KBM-7 (cell line): Measurements from ENCODE around the gene LYPLA2.
A peak's percentile ranks its signal among the peaks of the same experiment; 100 is the strongest.
"Not testable (repeated sequence)": the region's sequence is repeated elsewhere in the genome, so short reads cannot be mapped to it uniquely, and the experiment has no call there.

ENCODE experiments used
- DNase-seq: peaks from one replicate; pipeline ENCODE4 v3.0.0-alpha.2; 2015
- in situ Hi-C: fragments of 300-500 bp; cut with MboI; formaldehyde crosslinking; loops from 2 replicates; pipeline ENCODE4 v1.14.3; 2020; ENCODE audit warnings: low sequenced_read_pairs, low pct_unique_long_range_greater_than_20kb, mixed read lengths

LYPLA2 gene

DNA sequence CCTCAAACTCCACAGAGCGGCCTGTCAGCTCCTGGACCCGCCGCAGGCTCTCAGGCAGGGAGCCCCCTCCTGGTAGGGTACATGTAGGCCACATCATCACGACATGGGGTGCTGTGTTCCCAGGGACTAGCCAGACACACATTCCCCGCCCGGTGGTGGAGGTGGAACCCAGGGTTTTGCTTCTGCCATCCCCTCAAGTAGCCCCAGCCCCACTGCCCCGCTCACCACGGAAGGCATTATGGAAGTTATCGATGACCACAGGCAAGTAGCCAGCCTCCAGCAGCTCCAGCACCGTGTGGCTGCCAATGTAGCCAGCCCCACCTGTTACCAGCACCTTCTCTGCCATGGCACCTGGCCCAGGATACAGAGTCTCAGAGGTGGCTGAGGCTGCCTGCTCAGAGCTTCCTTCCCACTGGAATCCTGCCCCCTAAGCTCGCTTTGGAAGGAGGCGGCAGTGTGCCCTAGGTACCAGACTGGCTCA is 7.8 kb downstream of the LYPLA2 start:
- in situ Hi-C loops: no loop called here
- no peak for DNase-seq

DNA sequence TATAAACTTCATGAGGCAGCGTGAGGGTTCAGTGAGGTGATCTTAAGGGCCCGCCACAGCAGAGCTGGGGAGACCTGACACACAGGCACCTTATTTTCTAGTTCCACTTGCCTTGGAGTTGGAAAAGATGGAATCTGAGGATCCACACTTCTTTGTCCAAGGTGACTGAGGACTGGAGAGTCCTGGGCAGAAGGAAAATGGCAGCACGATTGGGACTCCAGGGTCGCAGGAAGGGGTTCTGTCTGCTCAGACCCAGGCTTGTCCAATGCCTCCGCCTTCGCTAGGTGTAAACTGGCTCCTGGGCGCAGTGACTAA is 8.3 kb downstream of the LYPLA2 start:
- in situ Hi-C loops: no loop called here
- DNase-seq: no peak

- in situ Hi-C loops: loop anchor here (25.0 kb wide), 1 partner anchor 113 kb away; the partner anchor contains the start of gene CNR2
- DNase-seq: no peak
These were observed 8.8 kb downstream of the LYPLA2 start for GRCh38 chr1:23799570-23800399.

DNA sequence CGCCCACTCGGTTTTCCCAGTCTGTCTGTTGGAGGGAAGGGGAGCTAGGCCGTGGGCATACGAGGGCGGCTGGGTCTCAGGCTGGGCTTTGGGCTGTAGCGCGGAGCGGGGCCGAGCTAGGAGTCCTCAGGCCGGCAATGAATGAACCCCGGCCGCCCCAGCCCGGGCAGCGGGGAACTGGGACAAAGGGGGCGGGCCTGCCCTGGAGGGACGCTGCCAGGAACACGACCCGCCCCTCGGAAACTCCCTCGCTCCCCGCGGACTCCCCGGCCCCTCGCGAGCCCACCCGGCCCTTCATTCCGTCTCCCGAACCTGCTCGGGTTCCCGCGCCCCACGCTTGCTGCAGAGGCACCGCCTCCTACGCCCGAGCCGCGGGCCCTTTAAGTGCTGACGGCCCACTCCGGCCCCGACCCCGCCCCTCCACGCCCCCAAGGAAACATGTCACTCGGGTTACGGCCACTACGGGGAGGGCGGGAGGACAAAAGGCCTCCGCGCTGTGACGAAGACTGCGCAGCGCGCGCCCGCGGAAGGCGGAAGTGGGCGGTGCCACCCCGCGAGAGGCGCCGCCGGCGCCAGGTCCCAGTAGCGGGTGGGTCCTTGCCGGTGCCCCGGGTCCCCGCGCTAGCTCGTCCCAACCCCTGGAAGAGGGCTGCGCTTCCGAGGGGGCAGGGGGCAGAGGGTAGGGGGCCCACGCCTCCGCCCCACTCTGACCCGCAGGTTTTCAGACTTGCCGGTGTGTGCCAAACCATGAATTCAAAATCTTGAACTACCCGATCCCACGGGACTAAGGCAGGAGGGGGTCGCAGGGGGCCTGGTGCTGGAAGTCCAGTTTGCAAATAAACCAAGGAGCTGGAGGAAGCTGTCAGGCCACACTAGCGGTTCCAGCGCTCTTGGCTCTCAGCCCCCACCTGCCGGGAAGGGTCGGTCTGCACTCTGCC is 9.7 kb downstream of the LYPLA2 start, which contains the start of gene GALE:
GALE (minus strand) TSS at position 355 of the 938 bp plus-strand sequence. CDS start 1,747 bp downstream, outside the sequence.
- in situ Hi-C loops: loop anchor here (25.0 kb wide), 1 partner anchor 112 kb away; the partner anchor contains the start of gene CNR2
- peak; percentile 93 for DNase-seq

GRCh38 chr1:23801338-23801748 is 10.4 kb downstream of the LYPLA2 start:
- in situ Hi-C loops: loop anchor here (25.0 kb wide), 1 partner anchor 111 kb away; the partner anchor contains the start of gene CNR2
- no peak for DNase-seq

DNA sequence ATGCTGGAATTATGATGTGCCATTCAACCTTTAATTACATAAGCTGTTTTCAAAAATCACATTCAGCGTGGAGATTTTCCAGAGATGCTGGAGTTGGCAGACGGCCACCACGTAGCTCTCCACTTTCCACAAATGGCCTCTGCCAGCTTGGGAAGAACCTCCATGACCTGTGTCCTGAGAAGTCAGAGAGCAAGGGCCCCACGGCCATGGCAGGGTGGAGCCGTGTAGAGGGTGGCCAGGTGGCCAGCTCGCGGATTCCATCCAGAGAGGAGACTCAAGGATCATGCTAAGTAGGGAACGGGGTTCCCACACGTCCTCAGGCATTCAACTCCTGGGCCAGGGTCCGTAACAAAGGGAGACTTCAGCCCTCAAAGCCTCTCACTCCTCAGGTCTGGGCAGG is 10.9 kb downstream of the LYPLA2 start:
- in situ Hi-C loops: loop anchor here (25.0 kb wide), 1 partner anchor 110 kb away; the partner anchor contains the start of gene CNR2

GRCh38 chr1:23802809-23803342 is 11.9 kb downstream of the LYPLA2 start:
- in situ Hi-C loops: loop anchor here (25.0 kb wide), 1 partner anchor 109 kb away; the partner anchor contains the start of gene CNR2
- DNase-seq: not testable (repeated sequence)

More for the DNA sequence above, 10.9 kb downstream of the LYPLA2 start:
- no peak for DNase-seq

GRCh38 chr1:23803674-23804073 is 12.7 kb downstream of the LYPLA2 start:
- DNase-seq: no peak
- in situ Hi-C loops: loop anchor here (25.0 kb wide), 1 partner anchor 109 kb away; the partner anchor contains the start of gene CNR2

DNA sequence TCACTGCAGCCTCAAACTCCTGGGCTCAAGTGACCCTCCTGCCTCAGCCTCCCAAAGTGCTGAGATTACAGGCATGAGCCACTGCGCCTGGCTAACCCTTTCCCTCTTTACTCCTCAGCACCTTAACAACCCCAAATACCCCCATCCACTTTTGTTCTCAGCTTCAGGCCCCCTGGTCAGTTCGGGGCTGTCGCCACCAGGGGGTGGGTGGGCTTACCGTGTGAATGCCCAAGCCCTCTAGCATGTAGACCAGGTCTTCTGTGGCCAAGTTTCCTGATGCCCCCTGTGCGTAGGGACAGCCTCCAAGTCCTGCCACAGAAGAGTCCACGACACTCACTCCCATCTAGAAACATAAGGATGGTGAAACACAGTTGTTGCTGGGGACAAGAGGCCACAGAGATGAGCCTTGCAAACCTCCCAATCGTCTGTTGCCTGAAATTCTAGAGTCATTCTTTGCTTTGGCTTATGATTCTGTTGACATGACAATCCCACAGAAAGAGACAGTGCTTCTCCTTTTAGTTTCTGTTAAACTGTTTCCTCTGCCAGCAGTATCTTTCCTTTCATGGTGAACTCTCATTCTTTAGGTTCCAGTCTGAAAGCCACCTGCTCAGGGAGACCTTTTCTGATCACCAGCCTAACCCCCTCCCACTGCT is 13.4 kb downstream of the LYPLA2 start:
- in situ Hi-C loops: loop anchor here (25.0 kb wide), 1 partner anchor 108 kb away; the partner anchor contains the start of gene CNR2

DNA sequence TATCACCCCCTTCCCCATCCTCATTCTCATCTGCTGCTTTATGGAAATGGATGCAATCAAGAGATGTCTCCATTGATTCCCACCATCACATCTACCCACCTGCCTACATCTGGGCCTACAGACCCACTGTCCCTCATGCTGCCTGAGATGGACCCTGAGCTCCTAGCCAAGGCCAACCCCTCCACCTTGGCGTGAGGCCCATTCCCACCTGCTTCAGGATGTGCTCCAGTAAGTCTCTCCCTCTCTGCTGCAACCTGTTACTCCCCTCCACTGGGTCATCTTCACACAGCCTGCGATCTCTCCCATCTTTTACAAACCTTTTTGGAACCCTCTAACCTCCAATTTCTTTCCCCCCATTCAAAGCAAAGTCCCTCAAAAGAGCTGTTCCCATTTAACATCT is 14.1 kb downstream of the LYPLA2 start:
- in situ Hi-C loops: loop anchor here (25.0 kb wide), 1 partner anchor 107 kb away; the partner anchor contains the start of gene CNR2
- no peak for DNase-seq

More for the DNA sequence above, 13.4 kb downstream of the LYPLA2 start:
- DNase-seq: no peak

- in situ Hi-C loops: loop anchor here (25.0 kb wide), 1 partner anchor 106 kb away; the partner anchor contains the start of gene CNR2
- no peak for DNase-seq
These were observed 15.3 kb downstream of the LYPLA2 start for GRCh38 chr1:23806280-23806679.

DNA sequence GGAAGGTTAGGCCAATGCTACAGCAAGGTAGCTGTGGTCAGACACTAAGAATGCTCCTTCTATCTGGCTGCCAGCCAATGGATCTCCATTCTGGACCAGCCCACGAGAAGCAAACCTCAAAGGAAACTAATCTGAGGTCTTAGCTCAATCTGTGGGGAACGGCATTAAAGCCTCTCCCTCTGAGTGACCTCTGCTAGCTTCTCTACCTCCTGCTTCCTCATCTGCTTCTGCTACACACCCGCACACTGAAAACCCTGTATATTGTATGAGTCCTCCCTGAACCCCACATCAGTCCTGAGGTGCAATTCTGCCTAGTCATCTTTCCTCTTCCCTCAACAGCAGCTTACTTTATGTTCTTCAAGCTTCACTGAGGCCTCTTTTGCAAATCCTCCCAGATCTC is 16.5 kb downstream of the LYPLA2 start:
- in situ Hi-C loops: loop anchor here (25.0 kb wide), 1 partner anchor 105 kb away; the partner anchor contains the start of gene CNR2
- peak; percentile 68 for DNase-seq

DNA sequence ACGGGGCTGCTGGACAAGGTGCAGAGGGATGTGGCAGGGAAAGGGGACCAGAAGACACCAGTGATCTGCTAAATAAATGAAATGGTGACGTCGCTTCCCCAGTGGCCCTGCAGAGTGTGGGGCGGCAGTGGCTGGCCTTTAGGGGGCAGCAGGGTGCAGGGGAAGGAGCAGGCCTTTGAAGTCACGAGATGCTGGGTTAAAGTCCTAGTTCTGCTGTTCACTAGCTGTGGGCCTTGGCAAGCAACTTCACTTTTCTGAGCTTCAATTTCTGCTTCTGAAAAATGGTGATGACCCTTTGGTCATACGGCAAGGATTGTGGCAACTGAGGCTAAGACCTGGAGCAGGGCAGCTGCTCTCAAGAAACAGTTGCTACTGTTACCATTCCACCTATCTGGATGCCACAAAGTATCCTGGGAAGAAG is 18.8 kb downstream of the LYPLA2 start:
- peak; percentile 94 for DNase-seq
- in situ Hi-C loops: loop anchor here (25.0 kb wide), 1 partner anchor 103 kb away; the partner anchor contains the start of gene CNR2

GRCh38 chr1:23810818-23811540 is 20.0 kb downstream of the LYPLA2 start:
- DNase-seq: peak; percentile 96
- in situ Hi-C loops: loop anchor here (25.0 kb wide), 1 partner anchor 101 kb away; the partner anchor contains the start of gene CNR2

DNA sequence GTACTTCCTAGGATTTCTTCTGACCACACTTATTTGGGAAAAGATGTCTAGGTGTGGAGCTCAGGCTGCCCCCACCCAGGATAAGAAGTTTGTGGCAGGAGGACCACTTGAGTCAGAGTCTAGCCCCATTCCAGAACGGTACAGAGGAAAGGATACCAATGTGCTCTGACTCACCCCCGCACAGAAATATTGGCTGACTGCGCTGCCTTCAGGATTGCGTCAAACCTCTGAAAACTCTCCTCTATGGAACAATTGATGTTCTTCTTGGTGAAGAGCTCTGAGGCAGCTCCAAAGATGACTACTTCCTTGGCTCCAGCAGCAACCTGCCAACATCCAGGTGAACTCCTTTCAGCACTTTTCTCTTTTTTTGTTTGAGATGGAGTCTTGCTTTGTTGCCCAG is 23.1 kb downstream of the LYPLA2 start:
- in situ Hi-C loops: loop anchor here (25.0 kb wide), 1 partner anchor 98 kb away; the partner anchor contains the start of gene CNR2
- no peak for DNase-seq

- in situ Hi-C loops: loop anchor here (25.0 kb wide), 1 partner anchor 96 kb away; the partner anchor contains the start of gene CNR2
These were observed 25.4 kb downstream of the LYPLA2 start for GRCh38 chr1:23816361-23816760.

GRCh38 chr1:23816906-23817305 is 26.0 kb downstream of the LYPLA2 start:
- in situ Hi-C loops: loop anchor here (25.0 kb wide), 1 partner anchor 95 kb away; the partner anchor contains the start of gene CNR2
- DNase-seq: peak; percentile 72

More at GRCh38 chr1:23816361-23816760, 25.4 kb downstream of the LYPLA2 start:
- no peak for DNase-seq
